Nephron progenitor cell (in vitro differentiated cells): ENCODE data around the gene SIX2.
A peak's percentile ranks its signal among the peaks of the same experiment; 100 is the strongest.

Experiments used
- DNase-seq: peaks from one replicate; pipeline ENCODE4 v3.0.0; 2021
- H3K27ac Mint-ChIP-seq: 2 replicates; pipeline ENCODE4 v1.8.0; 2021; ENCODE audit warnings: mild to moderate bottlenecking, moderate library complexity, mixed read lengths
- H3K27me3 Mint-ChIP-seq: 2 replicates; pipeline ENCODE4 v1.8.0; 2021; ENCODE audit warnings: mild to moderate bottlenecking, low read depth, mixed read lengths; ENCODE audit not compliant: poor library complexity
- H3K36me3 Mint-ChIP-seq: 2 replicates; pipeline ENCODE4 v1.8.0; 2021; ENCODE audit warnings: low read depth, mixed read lengths
- H3K4me1 Mint-ChIP-seq: 2 replicates; pipeline ENCODE4 v1.8.0; 2021; ENCODE audit warnings: mixed read lengths
- H3K4me3 Mint-ChIP-seq: 2 replicates; pipeline ENCODE4 v1.8.0; 2021; ENCODE audit warnings: mild to moderate bottlenecking, moderate library complexity, mixed read lengths
- H3K9me3 Mint-ChIP-seq: 2 replicates; pipeline ENCODE4 v1.8.0; 2021; ENCODE audit warnings: mild to moderate bottlenecking, moderate library complexity, mixed read lengths
- TF ChIP-seq, protein P1 (sequence below): fragments of 200-600 bp; sonication (generic); IDR thresholded peaks from 2 replicates; pipeline ENCODE4 v1.5.0; 2021; ENCODE audit warnings: antibody characterized with exemption

The SIX2 gene

DNA sequence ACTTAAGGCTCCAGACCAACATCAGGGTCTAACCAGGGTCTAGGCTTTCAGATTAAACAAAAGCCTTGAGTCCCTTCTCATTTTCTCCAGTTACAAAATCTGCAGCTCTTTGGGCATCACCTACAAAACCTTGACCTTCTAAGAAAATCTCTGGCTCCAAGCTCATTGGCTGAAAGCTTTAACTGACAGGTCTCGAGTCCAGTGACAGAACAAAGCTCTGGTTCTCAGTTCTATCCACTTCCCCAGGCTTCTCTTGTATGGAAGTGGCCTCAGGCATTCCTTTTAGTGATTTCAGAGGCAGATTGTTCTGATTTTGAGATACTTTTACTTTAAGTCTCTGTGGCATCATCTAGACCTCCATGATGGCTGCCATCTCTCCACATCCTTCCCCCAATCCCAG is 11.3 kb downstream of the SIX2 start:
- peaks cover 3% of the 10 kb centered on the region for H3K36me3 Mint-ChIP-seq
- peaks cover 14% of the 10 kb centered on the region for H3K4me1 Mint-ChIP-seq
- H3K4me3 Mint-ChIP-seq: no peak overlapping the region
- no peak for DNase-seq
- H3K27me3 Mint-ChIP-seq: peaks cover 99% of the 10 kb centered on the region
- TF ChIP-seq, protein P1, sequence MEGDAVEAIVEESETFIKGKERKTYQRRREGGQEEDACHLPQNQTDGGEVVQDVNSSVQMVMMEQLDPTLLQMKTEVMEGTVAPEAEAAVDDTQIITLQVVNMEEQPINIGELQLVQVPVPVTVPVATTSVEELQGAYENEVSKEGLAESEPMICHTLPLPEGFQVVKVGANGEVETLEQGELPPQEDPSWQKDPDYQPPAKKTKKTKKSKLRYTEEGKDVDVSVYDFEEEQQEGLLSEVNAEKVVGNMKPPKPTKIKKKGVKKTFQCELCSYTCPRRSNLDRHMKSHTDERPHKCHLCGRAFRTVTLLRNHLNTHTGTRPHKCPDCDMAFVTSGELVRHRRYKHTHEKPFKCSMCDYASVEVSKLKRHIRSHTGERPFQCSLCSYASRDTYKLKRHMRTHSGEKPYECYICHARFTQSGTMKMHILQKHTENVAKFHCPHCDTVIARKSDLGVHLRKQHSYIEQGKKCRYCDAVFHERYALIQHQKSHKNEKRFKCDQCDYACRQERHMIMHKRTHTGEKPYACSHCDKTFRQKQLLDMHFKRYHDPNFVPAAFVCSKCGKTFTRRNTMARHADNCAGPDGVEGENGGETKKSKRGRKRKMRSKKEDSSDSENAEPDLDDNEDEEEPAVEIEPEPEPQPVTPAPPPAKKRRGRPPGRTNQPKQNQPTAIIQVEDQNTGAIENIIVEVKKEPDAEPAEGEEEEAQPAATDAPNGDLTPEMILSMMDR: no peak
- no peak overlapping the region for H3K27ac Mint-ChIP-seq
- peaks cover 25% of the 10 kb centered on the region for H3K9me3 Mint-ChIP-seq

DNA sequence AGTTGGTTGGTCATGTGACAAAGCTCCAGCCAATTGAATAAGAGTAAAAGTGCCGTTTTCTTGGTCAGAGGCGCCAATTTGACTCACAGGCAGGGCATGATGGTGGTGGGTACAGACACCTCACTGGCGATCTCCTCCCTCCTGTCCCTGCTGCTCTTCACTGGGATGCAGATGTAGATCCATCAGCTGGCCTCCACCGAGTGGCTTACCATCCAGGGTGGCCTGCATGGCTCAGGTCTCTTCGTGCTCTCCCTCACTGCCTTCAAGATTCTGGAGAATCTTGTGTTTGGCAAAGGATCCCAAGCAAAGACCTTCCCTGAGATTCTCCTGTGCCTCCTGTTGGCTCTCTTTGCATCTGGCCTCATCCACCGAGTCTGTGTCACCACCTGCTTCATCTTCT is 12.9 kb downstream of the SIX2 start:
- no peak overlapping the region for H3K4me3 Mint-ChIP-seq
- H3K27ac Mint-ChIP-seq: no peak overlapping the region
- peaks cover under 1% of the 10 kb centered on the region for H3K4me1 Mint-ChIP-seq
- TF ChIP-seq, protein P1: no peak
- H3K9me3 Mint-ChIP-seq: peaks cover 35% of the 10 kb centered on the region
- no peaks in the 10 kb centered on the region for H3K36me3 Mint-ChIP-seq
- peaks cover 87% of the 10 kb centered on the region for H3K27me3 Mint-ChIP-seq
- DNase-seq: no peak

DNA sequence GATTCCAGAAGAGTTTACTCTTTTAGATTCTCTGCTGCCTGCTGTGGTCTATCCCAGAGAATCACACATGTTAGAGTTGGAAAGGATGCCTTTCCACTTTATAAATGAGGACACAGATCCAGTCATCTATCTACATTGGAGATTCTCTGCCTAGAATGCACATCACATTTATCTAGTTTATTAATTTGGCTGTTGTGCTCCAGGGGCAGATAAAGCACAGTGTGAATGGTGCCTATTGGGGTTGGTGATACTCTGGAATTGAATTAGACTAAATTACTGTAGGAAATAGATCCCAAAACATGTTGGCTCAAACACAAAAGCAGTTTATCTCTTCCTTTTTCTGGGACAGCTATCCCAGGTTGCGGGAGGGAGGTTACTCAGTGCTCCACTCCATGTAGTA is 14.9 kb downstream of the SIX2 start:
- TF ChIP-seq, protein P1: no peak
- no peaks in the 10 kb centered on the region for H3K36me3 Mint-ChIP-seq
- H3K27ac Mint-ChIP-seq: no peak overlapping the region
- no peak for DNase-seq
- H3K9me3 Mint-ChIP-seq: peaks cover 46% of the 10 kb centered on the region
- H3K27me3 Mint-ChIP-seq: peaks cover 84% of the 10 kb centered on the region
- no peaks in the 10 kb centered on the region for H3K4me1 Mint-ChIP-seq
- H3K4me3 Mint-ChIP-seq: no peak overlapping the region

DNA sequence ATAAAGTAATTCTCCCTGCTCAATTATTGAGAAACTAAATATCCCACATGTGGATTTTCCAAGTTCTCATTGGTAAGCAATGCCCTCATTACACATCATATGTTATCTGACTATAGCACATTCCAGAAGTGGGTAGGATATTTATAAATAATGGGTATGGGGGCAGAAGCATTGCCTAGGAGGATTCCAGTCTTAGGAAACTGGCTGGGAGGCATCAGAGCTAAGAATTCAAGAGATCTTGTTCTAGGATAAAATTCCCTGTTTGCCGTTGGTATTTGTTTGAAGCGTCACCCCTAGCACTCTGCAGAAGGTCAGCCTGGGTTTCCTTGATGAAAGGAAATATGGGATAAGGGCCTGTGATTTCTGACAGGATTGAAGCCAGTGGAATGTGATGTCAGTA is 20.1 kb downstream of the SIX2 start:
- DNase-seq: no peak
- no peak overlapping the region for H3K27ac Mint-ChIP-seq
- H3K4me3 Mint-ChIP-seq: no peak overlapping the region
- H3K27me3 Mint-ChIP-seq: peaks cover 62% of the 10 kb centered on the region
- peaks cover 5% of the 10 kb centered on the region for H3K36me3 Mint-ChIP-seq
- H3K4me1 Mint-ChIP-seq: no peaks in the 10 kb centered on the region
- peaks cover 69% of the 10 kb centered on the region for H3K9me3 Mint-ChIP-seq
- TF ChIP-seq, protein P1: no peak

DNA sequence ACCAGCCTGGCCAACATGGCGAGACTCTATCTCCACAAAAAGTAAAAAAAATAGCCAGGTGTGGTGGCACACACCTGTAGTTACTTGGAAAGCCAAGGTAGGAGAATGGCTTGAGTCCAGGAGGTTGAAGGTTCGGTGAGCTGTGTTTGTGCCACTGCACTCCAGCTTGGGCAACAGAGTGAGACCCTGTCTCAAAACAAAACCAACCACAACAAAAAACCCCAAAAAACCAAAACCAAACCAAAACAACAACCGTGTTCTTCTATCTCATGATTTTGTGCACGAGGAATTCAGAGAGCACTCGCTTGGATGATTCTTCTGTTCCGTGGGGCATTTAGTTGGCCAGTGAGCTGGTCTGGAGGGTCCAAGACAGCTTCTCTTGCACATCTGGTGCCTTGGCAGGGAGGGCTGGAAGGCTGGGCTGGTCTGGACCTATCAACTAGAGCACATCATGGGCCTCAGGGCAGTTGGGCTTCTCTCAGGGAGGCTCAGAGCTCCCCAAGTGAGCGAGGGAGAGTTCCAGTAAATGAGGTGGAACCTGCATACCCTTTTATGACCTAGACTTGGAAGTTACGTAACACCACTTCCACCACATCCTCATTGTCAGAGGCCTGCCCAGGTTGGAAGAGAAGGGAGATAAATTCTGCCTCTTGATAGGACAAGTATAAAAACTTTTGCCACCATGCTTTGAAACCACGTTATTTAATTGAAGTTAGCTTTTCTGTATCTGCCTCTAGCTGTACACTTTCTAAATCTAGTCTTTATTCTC is 25.2 kb downstream of the SIX2 start:
- TF ChIP-seq, protein P1: no peak
- Mint-ChIP-seq H3K4me1 (peaks cover 24% of the 10 kb centered on the region), H3K4me3 (no peak overlapping the region), H3K27me3 (peaks cover 43% of the 10 kb centered on the region), H3K27ac (peak overlapping the region; percentile 75), H3K36me3 (peaks cover 5% of the 10 kb centered on the region), H3K9me3 (peaks cover 37% of the 10 kb centered on the region)
- no peak for DNase-seq

DNA sequence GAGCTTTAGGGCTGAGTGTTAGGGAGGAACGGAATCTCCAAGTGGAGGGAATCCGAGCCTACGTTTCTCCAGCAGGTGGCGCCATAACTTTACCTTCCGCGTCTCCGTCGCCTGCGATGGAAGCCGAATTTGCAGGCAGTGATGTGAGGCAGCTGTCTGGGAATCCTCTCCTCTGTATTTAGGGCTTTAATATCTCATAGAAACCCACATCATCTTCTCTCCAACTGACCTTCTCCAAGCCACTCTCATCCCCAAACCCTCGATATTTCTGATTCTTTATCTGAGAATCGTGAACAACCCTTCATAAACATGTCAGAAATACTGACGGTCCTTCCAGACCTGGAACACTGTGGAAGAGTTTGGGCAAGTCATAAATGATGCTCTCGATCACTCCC is 27.5 kb downstream of the SIX2 start:
- H3K9me3 Mint-ChIP-seq: peaks cover 14% of the 10 kb centered on the region
- TF ChIP-seq, protein P1: peak; percentile 86
- peaks cover under 1% of the 10 kb centered on the region for H3K36me3 Mint-ChIP-seq
- no peak overlapping the region for H3K27ac Mint-ChIP-seq
- DNase-seq: peak; percentile 88
- H3K27me3 Mint-ChIP-seq: peaks cover 37% of the 10 kb centered on the region
- H3K4me1 Mint-ChIP-seq: peaks cover 29% of the 10 kb centered on the region
- H3K4me3 Mint-ChIP-seq: no peak overlapping the region
